Endothelial cell of umbilical vein (primary cell): ENCODE data around the gene IFT88. TPM values are rescaled to one million over a fixed set of nuclear protein-coding genes. Genes with fewer than 3 reads are reported as not detected.

Experiments
- BruUV-seq: library from RNA; stranded (reverse); fragments of 400-500 nt; replicated peaks from 2 replicates; lab custom pipeline; 2021; lab: Mats Ljungman, UMichigan
- CTCF ChIA-PET: fragments of 300-600, 350-600 bp; sonication (Branson Sonifier 250); formaldehyde crosslinking; loops from one replicate; lab custom pipeline; 2021; ENCODE audit warnings: antibody characterized with exemption, inconsistent platforms; lab: Charles Lee
- POLR2A ChIA-PET: fragments of 300-600, 350-600 bp; sonication (Branson Sonifier 250); formaldehyde crosslinking; loops from one replicate; lab custom pipeline; 2021; ENCODE audit warnings: antibody characterized with exemption, inconsistent platforms; lab: Charles Lee
- DNase-seq: peaks from one replicate; pipeline ENCODE4 v3.0.0-alpha.2; 2011; ENCODE audit warnings: low read depth, low spot score
- FAIRE-seq: peaks from 2 replicates; lab custom pipeline; 2011; peaks lifted over from hg19 to GRCh38; lab: Jason Lieb, UNC
- H2AFZ ChIP-seq: 2 replicates; pipeline ENCODE4 v1.6.0; 2012; ENCODE audit warnings: low read depth, low read length, control low read depth, inconsistent platforms
- H3K27ac ChIP-seq: 2 replicates; pipeline ENCODE4 v1.5.1; 2011; ENCODE audit warnings: low read depth, mild to moderate bottlenecking, control low read depth, low read length, moderate library complexity; ENCODE audit not compliant: insufficient read depth
- H3K27me3 ChIP-seq, 2 experiments: 2 replicates each; pipeline versions ENCODE4 v1.6.0 to v1.6.1; 2011; ENCODE audit warnings: low read length in 2 of 2, mixed read lengths in 1 of 2; ENCODE audit not compliant: control insufficient read depth in 2 of 2, insufficient read depth in 2 of 2
- H3K36me3 ChIP-seq, 2 experiments: 2 replicates in 1 of 2; 3 replicates in 1 of 2; pipeline ENCODE4 v1.5.1; 2011; ENCODE audit warnings: low read length in 2 of 2, mild to moderate bottlenecking in 1 of 2, moderate library complexity in 1 of 2; ENCODE audit not compliant: control insufficient read depth in 2 of 2, insufficient read depth in 2 of 2; ENCODE audit errors: extremely low read depth in 1 of 2
- H3K4me1 ChIP-seq: 3 replicates; pipeline ENCODE4 v1.5.1; 2011; ENCODE audit warnings: mild to moderate bottlenecking, low read length; ENCODE audit not compliant: control insufficient read depth, insufficient read depth; ENCODE audit errors: extremely low read depth
- H3K4me2 ChIP-seq: 2 replicates; pipeline ENCODE4 v1.6.1; 2011; ENCODE audit warnings: low read length, control low read depth, mixed read lengths; ENCODE audit not compliant: insufficient read depth
- H3K4me3 ChIP-seq, 3 experiments: fragments of 200-600 bp in 1 of 3; sonication (generic), shearing (Covaris generic) in 1 of 3; replicated peaks in 1 of 3; 2 replicates each; pipeline ENCODE4 v1.5.1; 2011 to 2016; ENCODE audit warnings: control low read depth in 3 of 3, low read length in 3 of 3, mild to moderate bottlenecking in 2 of 3, inconsistent platforms in 1 of 3, low read depth in 1 of 3, moderate library complexity in 1 of 3; ENCODE audit not compliant: insufficient read depth in 1 of 3
- H3K79me2 ChIP-seq: 2 replicates; pipeline ENCODE4 v1.6.0; 2012; ENCODE audit warnings: low read length, inconsistent platforms; ENCODE audit not compliant: control insufficient read depth, insufficient read depth
- H3K9ac ChIP-seq: replicated peaks from 2 replicates; pipeline ENCODE3; 2011; ENCODE audit warnings: low read length, control low read depth; ENCODE audit not compliant: insufficient read depth; ENCODE audit errors: extremely low read depth
- H3K9me1 ChIP-seq: replicated peaks from 3 replicates; pipeline ENCODE4 v1.6.0; 2011; ENCODE audit warnings: mild to moderate bottlenecking, low read length; ENCODE audit not compliant: control insufficient read depth, insufficient read depth; ENCODE audit errors: extremely low read depth
- H3K9me3 ChIP-seq: replicated peaks from 2 replicates; pipeline ENCODE4 v1.5.1; 2012; ENCODE audit warnings: low read length, inconsistent platforms; ENCODE audit not compliant: control insufficient read depth, insufficient read depth
- H4K20me1 ChIP-seq: replicated peaks from 2 replicates; pipeline ENCODE3; 2011; ENCODE audit warnings: mild to moderate bottlenecking, low read length; ENCODE audit not compliant: control insufficient read depth, insufficient read depth; ENCODE audit errors: extremely low read depth
- EZH2 ChIP-seq: IDR thresholded peaks from 2 replicates; pipeline ENCODE4 v1.6.1; 2012; ENCODE audit warnings: borderline replicate concordance, low read depth, mild to moderate bottlenecking, moderate library complexity, low read length, inconsistent platforms; ENCODE audit not compliant: severe bottlenecking
- FOS ChIP-seq: IDR thresholded peaks from 2 replicates; pipeline ENCODE4 v1.6.1; 2011; ENCODE audit warnings: mild to moderate bottlenecking, low read length, moderate library complexity, borderline replicate concordance; ENCODE audit not compliant: insufficient read depth
- GATA2 ChIP-seq: IDR thresholded peaks from 2 replicates; pipeline ENCODE4 v1.7.0; 2011; ENCODE audit warnings: low read depth, mild to moderate bottlenecking, moderate library complexity, mixed read lengths, low read length; ENCODE audit not compliant: insufficient read length, insufficient read depth
- JUN ChIP-seq: IDR thresholded peaks from 2 replicates; pipeline ENCODE4 v1.6.1; 2011; ENCODE audit warnings: borderline replicate concordance, low read depth; ENCODE audit not compliant: insufficient read length, insufficient read depth
- MYC ChIP-seq: IDR thresholded peaks from one replicate; pipeline ENCODE4 v1.6.1; 2011; ENCODE audit warnings: mild to moderate bottlenecking, low read depth, low read length
- POLR2A ChIP-seq: IDR thresholded peaks from 2 replicates; pipeline ENCODE4 v1.6.1; 2012; ENCODE audit warnings: low read depth, mild to moderate bottlenecking, control low read depth, low read length
- POLR2AphosphoS5 ChIP-seq: IDR thresholded peaks from 2 replicates; pipeline ENCODE4 v1.6.1; 2012; ENCODE audit warnings: low read depth, mild to moderate bottlenecking, control low read depth, low read length, moderate library complexity; ENCODE audit not compliant: insufficient read depth
- dilution Hi-C: fragments of 300-500 bp; cut with MboI; formaldehyde crosslinking; loops from one replicate; pipeline ENCODE4 v1.15.0; 2019; ENCODE audit warnings: low sequenced_read_pairs; ENCODE audit not compliant: extremely low pct_ligation_motif_present
- intact Hi-C: fragments of 100-400 bp; cut with micrococcal nuclease; formaldehyde crosslinking; loops from one replicate; pipeline ENCODE4 v1.10.0; 2022
- polyA plus RNA-seq, 4 experiments: library from polyadenylated mRNA; depleted of rRNA in 3 of 4; stranded (reverse) in 3 of 4; unstranded in 1 of 4; fragments of >200 nt; gene quantifications; 2 replicates each; pipeline versions ENCODE4 v1.2.1 to v1.2.3, GENCODE V29; 2011 to 2012; ENCODE audit warnings: missing spikeins in 1 of 4
- total RNA-seq: library from RNA; stranded (reverse); gene quantifications from 2 replicates; pipeline ENCODE4 v1.2.3, GENCODE V29; 2021
- TF ChIP-seq, protein P1 (sequence below), 2 donors: IDR thresholded peaks; 1 replicate in 1 of 2; 2 replicates in 1 of 2; pipeline ENCODE4 v1.5.1; 2011; ENCODE audit warnings: low read length in 2 of 2, mild to moderate bottlenecking in 2 of 2, moderate library complexity in 2 of 2, control low read depth in 1 of 2, inconsistent platforms in 1 of 2, low read depth in 1 of 2; ENCODE audit not compliant: insufficient read depth in 1 of 2; ENCODE audit errors: extremely low read depth in 1 of 2
- TF ChIP-seq, protein P2 (sequence below): IDR thresholded peaks from 2 replicates; pipeline ENCODE4 v1.6.1; 2011; ENCODE audit not compliant: insufficient read depth, insufficient read length

The IFT88 gene
- total and polyA plus RNA-seq, 2 donors (not counting 3 experiments of a cell fraction or from before 2014, with no cell fraction given) = 2.4 to 9.1 TPM

DNA sequence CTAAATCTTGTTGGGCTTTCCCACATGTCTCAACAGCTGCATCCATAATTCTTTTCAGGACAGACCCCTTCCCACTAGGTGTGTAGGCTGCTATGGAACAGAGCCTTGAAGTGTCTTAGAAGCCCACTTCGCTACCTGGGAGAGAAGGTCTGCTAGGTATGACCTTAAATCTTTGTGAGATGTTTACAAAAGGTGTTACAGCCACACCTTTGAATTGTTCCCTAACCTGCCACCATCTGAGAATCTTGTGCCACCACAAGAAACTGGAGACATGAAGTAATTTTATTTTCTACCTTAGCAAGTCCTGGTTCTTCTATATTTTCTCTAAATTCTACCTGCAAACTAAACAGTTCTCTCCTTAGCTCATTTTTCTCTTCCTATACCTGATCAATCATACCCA is 69.1 kb downstream of the IFT88 start:
- DNase-seq = no peak
- no peaks in the 10 kb centered on the region for H3K36me3 ChIP-seq
- no TSS peak for BruUV-seq
- H3K9me1 ChIP-seq = no peaks in the 10 kb centered on the region
- intact Hi-C loops = no loop called here
- H3K9ac ChIP-seq = no peak overlapping the region
- no peaks in the 10 kb centered on the region for H3K27me3 ChIP-seq
- H3K27ac ChIP-seq = no peak overlapping the region
- ChIA-PET CTCF (interaction anchor here (0.5 kb wide), 1 partner anchor 127 kb away, joined by 3 read pairs; no protein-coding TSS in a partner anchor), POLR2A (no interaction called here)
- no peak overlapping the region for H3K4me3 ChIP-seq
- H2AFZ ChIP-seq = no peak overlapping the region
- H3K4me1 ChIP-seq = no peaks in the 10 kb centered on the region
- no peaks in the 10 kb centered on the region for H4K20me1 ChIP-seq
- TF ChIP-seq, protein P1, sequence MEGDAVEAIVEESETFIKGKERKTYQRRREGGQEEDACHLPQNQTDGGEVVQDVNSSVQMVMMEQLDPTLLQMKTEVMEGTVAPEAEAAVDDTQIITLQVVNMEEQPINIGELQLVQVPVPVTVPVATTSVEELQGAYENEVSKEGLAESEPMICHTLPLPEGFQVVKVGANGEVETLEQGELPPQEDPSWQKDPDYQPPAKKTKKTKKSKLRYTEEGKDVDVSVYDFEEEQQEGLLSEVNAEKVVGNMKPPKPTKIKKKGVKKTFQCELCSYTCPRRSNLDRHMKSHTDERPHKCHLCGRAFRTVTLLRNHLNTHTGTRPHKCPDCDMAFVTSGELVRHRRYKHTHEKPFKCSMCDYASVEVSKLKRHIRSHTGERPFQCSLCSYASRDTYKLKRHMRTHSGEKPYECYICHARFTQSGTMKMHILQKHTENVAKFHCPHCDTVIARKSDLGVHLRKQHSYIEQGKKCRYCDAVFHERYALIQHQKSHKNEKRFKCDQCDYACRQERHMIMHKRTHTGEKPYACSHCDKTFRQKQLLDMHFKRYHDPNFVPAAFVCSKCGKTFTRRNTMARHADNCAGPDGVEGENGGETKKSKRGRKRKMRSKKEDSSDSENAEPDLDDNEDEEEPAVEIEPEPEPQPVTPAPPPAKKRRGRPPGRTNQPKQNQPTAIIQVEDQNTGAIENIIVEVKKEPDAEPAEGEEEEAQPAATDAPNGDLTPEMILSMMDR (IDR thresholded peaks at IDR 0.05; ENCODE audit: extremely low read depth in 1 of 2, insufficient read depth in 1 of 2, low read depth in 1 of 2, low read length in 2 of 2) = no peak
- no peak for TF ChIP-seq FOS
- no peak for TF ChIP-seq EZH2
- TF ChIP-seq GATA2 = no peak
- TF ChIP-seq MYC = no peak
- TF ChIP-seq POLR2AphosphoS5 = no peak
- TF ChIP-seq POLR2A = no peak
- TF ChIP-seq, protein P2, sequence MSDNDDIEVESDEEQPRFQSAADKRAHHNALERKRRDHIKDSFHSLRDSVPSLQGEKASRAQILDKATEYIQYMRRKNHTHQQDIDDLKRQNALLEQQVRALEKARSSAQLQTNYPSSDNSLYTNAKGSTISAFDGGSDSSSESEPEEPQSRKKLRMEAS = no peak
- TF ChIP-seq JUN = no peak
- H3K9me3 ChIP-seq = no peaks in the 10 kb centered on the region
- no peak overlapping the region for H3K4me2 ChIP-seq
- no peaks in the 10 kb centered on the region for H3K79me2 ChIP-seq
- no peak for FAIRE-seq
- dilution Hi-C loops = no loop called here
